GM12878 (cell line): Measurements from ENCODE around the gene TENT5A. TPM values are rescaled to one million over a fixed set of nuclear protein-coding genes. Genes with fewer than 3 reads are reported as not detected.

Source experiments
- ATAC-seq: fragments of 200-7000 bp; cut with Tn5 transposase; 3 replicates; pipeline ENCODE4 v1.9.1; 2020; ENCODE audit warnings: mild to moderate bottlenecking, moderate library complexity
- BruUV-seq: library from RNA; stranded (reverse); fragments of 400-500 nt; replicated peaks from 2 replicates; lab custom pipeline; 2021; lab: Mats Ljungman, UMichigan
- CTCF ChIA-PET: fragments of 300-600 bp; sonication (Branson Sonifier 250); formaldehyde crosslinking; extraction: SDS; loops from one replicate; lab custom pipeline; 2021; ENCODE audit warnings: inconsistent platforms; lab: Yijun Ruan, JAX
- POLR2A ChIA-PET: fragments of 350-600 bp; formaldehyde crosslinking; extraction: SDS; loops from one replicate; lab custom pipeline; 2021; ENCODE audit warnings: inconsistent platforms; lab: Charles Lee
- RAD21 ChIA-PET: fragments of 300-600 bp; sonication (Branson Sonifier 250); formaldehyde crosslinking; loops from one replicate; lab custom pipeline; 2023; ENCODE audit warnings: antibody characterized with exemption; ENCODE audit not compliant: unreplicated experiment; lab: Charles Lee
- SMC1A ChIA-PET: fragments of 300-600 bp; sonication (Branson Sonifier 250); formaldehyde crosslinking; loops from one replicate; lab custom pipeline; 2023; ENCODE audit not compliant: unreplicated experiment, uncharacterized antibody; lab: Charles Lee
- DNase-seq: peaks from one replicate; pipeline ENCODE4 v3.0.0-alpha.2; 2011; ENCODE audit warnings: low read depth, low spot score
- FAIRE-seq: peaks from 3 replicates; lab custom pipeline; 2011; peaks lifted over from hg19 to GRCh38; lab: Jason Lieb, UNC
- H2AFZ ChIP-seq: 2 replicates; pipeline ENCODE4 v1.6.0; 2011; ENCODE audit warnings: low read depth, low read length, control low read depth; ENCODE audit not compliant: control insufficient read depth
- H3K27ac ChIP-seq: 2 replicates; pipeline ENCODE4 v1.5.1; 2011; ENCODE audit warnings: control low read depth; ENCODE audit not compliant: control insufficient read depth, insufficient read depth
- H3K27me3 ChIP-seq, 2 experiments: replicated peaks in 1 of 2; 2 replicates each; pipeline versions ENCODE4 v1.6.0 to v1.6.1; 2011; ENCODE audit warnings: low read length in 1 of 2; ENCODE audit not compliant: control insufficient read depth in 2 of 2, insufficient read depth in 2 of 2
- H3K36me3 ChIP-seq, 2 experiments: 2 replicates each; pipeline ENCODE4 v1.5.1; 2011; ENCODE audit warnings: low read length in 1 of 2; ENCODE audit not compliant: control insufficient read depth in 2 of 2, insufficient read depth in 2 of 2
- H3K4me1 ChIP-seq: 2 replicates; pipeline ENCODE4 v1.6.1; 2011; ENCODE audit warnings: mild to moderate bottlenecking, low read length, moderate library complexity, mixed read lengths; ENCODE audit not compliant: control insufficient read depth, insufficient read depth
- H3K4me2 ChIP-seq: 2 replicates; pipeline ENCODE4 v1.6.0; 2011; ENCODE audit warnings: control low read depth; ENCODE audit not compliant: control insufficient read depth, insufficient read depth
- H3K4me3 ChIP-seq: fragments of 200-600 bp; sonication (generic); 2 replicates; pipeline ENCODE4 v1.5.1; 2016
- H3K79me2 ChIP-seq: 2 replicates; pipeline ENCODE4 v1.6.0; 2011; ENCODE audit warnings: low read length; ENCODE audit not compliant: control insufficient read depth, insufficient read depth
- H3K9ac ChIP-seq: 2 replicates; pipeline ENCODE4 v1.8.0; 2011; ENCODE audit warnings: low read length, control low read depth, mixed read lengths; ENCODE audit not compliant: control insufficient read depth, insufficient read depth
- H3K9me3 ChIP-seq: replicated peaks from 3 replicates; pipeline ENCODE4 v1.5.1; 2011; ENCODE audit warnings: mild to moderate bottlenecking, low read length; ENCODE audit not compliant: control insufficient read depth, insufficient read depth
- H4K20me1 ChIP-seq: 2 replicates; pipeline ENCODE4 v1.6.0; 2011; ENCODE audit not compliant: control insufficient read depth, insufficient read depth
- JUNB ChIP-seq: IDR thresholded peaks from 2 replicates; pipeline ENCODE4 v1.6.1; 2016; ENCODE audit warnings: antibody characterized with exemption, mild to moderate bottlenecking
- MYB ChIP-seq: fragments of 150-350 bp; IDR thresholded peaks from 2 replicates; pipeline ENCODE4 v1.6.1; 2014; ENCODE audit warnings: mild to moderate bottlenecking, low read depth, low read length, borderline replicate concordance
- NBN ChIP-seq: fragments of 450-650 bp; IDR thresholded peaks from 2 replicates; pipeline ENCODE4 v1.6.1; 2016
- TCF12 ChIP-seq: IDR thresholded peaks from 2 replicates; pipeline ENCODE4 v1.6.1; 2011; ENCODE audit warnings: low read depth, mild to moderate bottlenecking, low read length
- ZNF24 ChIP-seq: fragments of 450-650 bp; IDR thresholded peaks from 2 replicates; pipeline ENCODE4 v1.6.1; 2017; ENCODE audit warnings: antibody characterized with exemption, mild to moderate bottlenecking
- WGBS: methylation state at CpG from one replicate; pipeline ENCODE4 v1.1.6; 2016; ENCODE audit warnings: low lambda C conversion rate; ENCODE audit not compliant: insufficient replicate concordance, insufficient coverage; ENCODE audit errors: missing lambda C conversion rate; 5-methylcytosine and 5-hydroxymethylcytosine counted together
- in situ Hi-C: fragments of 300-500 bp; cut with MboI; formaldehyde crosslinking; loops from 9 replicates; pipeline ENCODE4 v1.14.3; 2018; ENCODE audit warnings: mixed read lengths
- intact Hi-C: fragments of 100-400 bp; cut with micrococcal nuclease; formaldehyde crosslinking; loops from one replicate; pipeline ENCODE4 v1.14.2; 2022; ENCODE audit not compliant: unreplicated experiment
- polyA plus RNA-seq, 11 experiments: library from polyadenylated mRNA; depleted of rRNA in 4 of 11; unstranded in 6 of 11; stranded (reverse) in 5 of 11; fragments of >200 nt; fragmentation: Nextera tagmentation in 4 of 11; fragmentation: Illumina TruSeq in 1 of 11; extraction: Ambion mirVana in 4 of 11; extraction: Trizol in 1 of 11; gene quantifications; 1 replicate in 1 of 11; 2 replicates in 10 of 11; pipeline versions ENCODE4 v1.2.1 to v1.2.3, GENCODE V29; 2011 to 2016; ENCODE audit warnings: inconsistent platforms in 2 of 11, missing spikeins in 2 of 11, low read depth in 1 of 11
- total RNA-seq, 4 experiments: library from RNA; depleted of rRNA in 3 of 4; stranded (reverse); fragments of >200 nt in 3 of 4; fragmentation: Illumina TruSeq in 1 of 4; extraction: Trizol in 1 of 4; gene quantifications; 2 replicates each; pipeline versions ENCODE4 v1.2.1 to v1.2.3, GENCODE V29; 2013 to 2021
- TF ChIP-seq, protein P1 (sequence below): fragments of 450-650 bp; formaldehyde crosslinking; IDR thresholded peaks from 2 replicates; pipeline ENCODE4 v1.4.0; 2022; ENCODE audit warnings: mild to moderate bottlenecking, moderate library complexity

Gene TENT5A
- total and polyA plus RNA-seq, 10 of the 15 experiments (the other 5 are each of a cell fraction or from before 2014, with no cell fraction given): 0.25 to 9.6 (median 0.48) TPM

- Histone ChIP-seq H3K4me1 (no peaks in the 10 kb centered on the region), H3K4me2 (no peak overlapping the region), H3K79me2 (no peaks in the 10 kb centered on the region), H4K20me1 (no peaks in the 10 kb centered on the region), H3K9ac (no peak overlapping the region), H3K36me3 (no peaks in the 10 kb centered on the region), H2AFZ (no peak overlapping the region), H3K4me3 (no peak overlapping the region), H3K27ac (no peak overlapping the region), H3K9me3 (no peaks in the 10 kb centered on the region; the same call in 2 of the 3 replicates), H3K27me3 (no peaks in the 10 kb centered on the region)
- ChIA-PET CTCF (interaction anchor here (1.6 kb wide), 1 partner anchor 11 kb away, joined by 4 read pairs; no protein-coding TSS in a partner anchor), SMC1A (interaction anchor here (0.7 to 1.3 kb wide), 4 partner anchors 10 to 21 kb away, joined by 3 to 4 read pairs (median 4); no protein-coding TSS in a partner anchor), RAD21 (interaction anchor here (1.3 kb wide), 2 partner anchors 13 to 15 kb away, joined by 4 to 5 read pairs; no protein-coding TSS in a partner anchor), POLR2A (no interaction called here)
- no peak for FAIRE-seq
- ATAC-seq: no peak
- in situ Hi-C loops: no loop called here
- no TSS peak for BruUV-seq
- intact Hi-C loops: no loop called here
- TF ChIP-seq, protein P1, sequence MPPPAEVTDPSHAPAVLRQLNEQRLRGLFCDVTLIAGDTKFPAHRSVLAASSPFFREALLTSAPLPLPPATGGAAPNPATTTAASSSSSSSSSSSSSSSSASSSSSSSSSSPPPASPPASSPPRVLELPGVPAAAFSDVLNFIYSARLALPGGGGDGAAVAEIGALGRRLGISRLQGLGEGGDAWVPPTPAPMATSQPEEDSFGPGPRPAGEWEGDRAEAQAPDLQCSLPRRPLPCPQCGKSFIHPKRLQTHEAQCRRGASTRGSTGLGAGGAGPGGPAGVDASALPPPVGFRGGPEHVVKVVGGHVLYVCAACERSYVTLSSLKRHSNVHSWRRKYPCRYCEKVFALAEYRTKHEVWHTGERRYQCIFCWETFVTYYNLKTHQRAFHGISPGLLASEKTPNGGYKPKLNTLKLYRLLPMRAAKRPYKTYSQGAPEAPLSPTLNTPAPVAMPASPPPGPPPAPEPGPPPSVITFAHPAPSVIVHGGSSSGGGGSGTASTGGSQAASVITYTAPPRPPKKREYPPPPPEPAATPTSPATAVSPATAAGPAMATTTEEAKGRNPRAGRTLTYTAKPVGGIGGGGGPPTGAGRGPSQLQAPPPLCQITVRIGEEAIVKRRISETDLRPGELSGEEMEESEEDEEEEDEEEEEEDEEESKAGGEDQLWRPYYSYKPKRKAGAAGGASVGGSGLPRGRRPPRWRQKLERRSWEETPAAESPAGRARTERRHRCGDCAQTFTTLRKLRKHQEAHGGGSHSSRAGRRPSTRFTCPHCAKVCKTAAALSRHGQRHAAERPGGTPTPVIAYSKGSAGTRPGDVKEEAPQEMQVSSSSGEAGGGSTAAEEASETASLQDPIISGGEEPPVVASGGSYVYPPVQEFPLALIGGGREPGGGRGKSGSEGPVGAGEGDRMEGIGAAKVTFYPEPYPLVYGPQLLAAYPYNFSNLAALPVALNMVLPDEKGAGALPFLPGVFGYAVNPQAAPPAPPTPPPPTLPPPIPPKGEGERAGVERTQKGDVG (CRISPR knock-in tag): no peak
- no peak for TF ChIP-seq JUNB
- TF ChIP-seq MYB: no peak
- TF ChIP-seq ZNF24: no peak
- TF ChIP-seq NBN: no peak
- TF ChIP-seq TCF12: no peak
- DNase-seq: no peak
- WGBS: 21% methylated on average over 2 of the region's 2 CpGs
These were observed 32.9 kb upstream of the TENT5A start for GRCh38 chr6:81785377-81785776.
